Endothelial cell (in vitro differentiated cells): ENCODE results near the gene FBXL7. TPM values are rescaled to one million over a fixed set of nuclear protein-coding genes. Genes with fewer than 3 reads are reported as not detected.

Source experiments
- DNase-seq: peaks from one replicate; pipeline ENCODE4 v3.0.0; 2021; ENCODE audit warnings: low spot score
- H3K27ac Mint-ChIP-seq: one replicate; pipeline ENCODE4 v1.8.0; 2021; ENCODE audit warnings: mixed read lengths, inconsistent platforms; ENCODE audit not compliant: unreplicated experiment
- H3K27me3 Mint-ChIP-seq: one replicate; pipeline ENCODE4 v1.8.0; 2021; ENCODE audit warnings: mild to moderate bottlenecking, moderate library complexity, mixed read lengths, inconsistent platforms; ENCODE audit not compliant: unreplicated experiment
- H3K36me3 Mint-ChIP-seq: one replicate; pipeline ENCODE4 v1.8.0; 2021; ENCODE audit warnings: mild to moderate bottlenecking, low read depth, mixed read lengths, inconsistent platforms; ENCODE audit not compliant: unreplicated experiment
- H3K4me1 Mint-ChIP-seq: one replicate; pipeline ENCODE4 v1.8.0; 2021; ENCODE audit warnings: mild to moderate bottlenecking, mixed read lengths, inconsistent platforms; ENCODE audit not compliant: unreplicated experiment
- H3K4me3 Mint-ChIP-seq: one replicate; pipeline ENCODE4 v1.8.0; 2021; ENCODE audit warnings: mild to moderate bottlenecking, mixed read lengths, inconsistent platforms; ENCODE audit not compliant: unreplicated experiment
- H3K9me3 Mint-ChIP-seq: one replicate; pipeline ENCODE4 v1.8.0; 2021; ENCODE audit warnings: mixed read lengths, inconsistent platforms; ENCODE audit not compliant: unreplicated experiment
- CTCF ChIP-seq: fragments of 200-600 bp; sonication (generic); IDR thresholded peaks from one replicate; pipeline ENCODE4 v1.5.0; 2021; ENCODE audit warnings: antibody characterized with exemption; ENCODE audit not compliant: unreplicated experiment
- total RNA-seq: library from RNA; stranded (reverse); fragmentation: NEBNext Ultra II Directional; extraction: Animal tissue kit (Norgen Biotek cat#: 25700); gene quantifications from one replicate; pipeline ENCODE4 v1.2.1, GENCODE V29; 2021; ENCODE audit not compliant: unreplicated experiment

FBXL7 gene
- total RNA-seq, 1 donor from 2014 or later = 63.8 TPM

- no peaks in the 10 kb centered on the region for H3K36me3 Mint-ChIP-seq
- H3K9me3 Mint-ChIP-seq = no peaks in the 10 kb centered on the region
- no peak for TF ChIP-seq CTCF
- peaks cover 24% of the 10 kb centered on the region for H3K4me1 Mint-ChIP-seq
- DNase-seq = no peak
- no peaks in the 10 kb centered on the region for H3K27me3 Mint-ChIP-seq
- no peak overlapping the region for H3K4me3 Mint-ChIP-seq
- no peak overlapping the region for H3K27ac Mint-ChIP-seq
Measured at GRCh38 chr5:15492545-15492944, 7.4 kb upstream of the FBXL7 start.

GRCh38 chr5:15493501-15493900 is 6.5 kb upstream of the FBXL7 start:
- Mint-ChIP-seq H3K9me3 (no peaks in the 10 kb centered on the region), H3K36me3 (no peaks in the 10 kb centered on the region), H3K4me1 (peaks cover 34% of the 10 kb centered on the region), H3K27ac (no peak overlapping the region), H3K4me3 (no peak overlapping the region), H3K27me3 (no peaks in the 10 kb centered on the region)
- TF ChIP-seq CTCF = no peak
- no peak for DNase-seq

GRCh38 chr5:15495026-15495425 is 5.0 kb upstream of the FBXL7 start:
- Mint-ChIP-seq H3K4me1 (peaks cover 38% of the 10 kb centered on the region), H3K27me3 (no peaks in the 10 kb centered on the region), H3K9me3 (no peaks in the 10 kb centered on the region), H3K27ac (no peak overlapping the region), H3K4me3 (no peak overlapping the region), H3K36me3 (no peaks in the 10 kb centered on the region)
- DNase-seq = no peak
- no peak for TF ChIP-seq CTCF

GRCh38 chr5:15496886-15497285 is 3.1 kb upstream of the FBXL7 start:
- peaks cover 6% of the 10 kb centered on the region for H3K36me3 Mint-ChIP-seq
- no peak overlapping the region for H3K27ac Mint-ChIP-seq
- H3K4me1 Mint-ChIP-seq = peaks cover 47% of the 10 kb centered on the region
- TF ChIP-seq CTCF = no peak
- no peak overlapping the region for H3K4me3 Mint-ChIP-seq
- peak; percentile 26 for DNase-seq
- no peaks in the 10 kb centered on the region for H3K9me3 Mint-ChIP-seq
- peaks cover 7% of the 10 kb centered on the region for H3K27me3 Mint-ChIP-seq

- H3K27ac Mint-ChIP-seq = peak overlapping the region; percentile 96
- peak; percentile 51 for DNase-seq
Measured at GRCh38 chr5:15500325-15501001, 483 bp downstream of the FBXL7 start.

More at GRCh38 chr5:15500325-15501001, 483 bp downstream of the FBXL7 start:
- Mint-ChIP-seq H3K27me3 (peaks cover 7% of the 10 kb centered on the region), H3K9me3 (no peaks in the 10 kb centered on the region), H3K36me3 (peaks cover 16% of the 10 kb centered on the region), H3K4me1 (peaks cover 63% of the 10 kb centered on the region), H3K4me3 (peak overlapping the region; percentile 98)
- no peak for TF ChIP-seq CTCF
